HepG2 (cell line): Measurements from ENCODE around the gene EPHA3. TPM values are rescaled to one million over a fixed set of nuclear protein-coding genes. Genes with fewer than 3 reads are reported as not detected.
A peak's percentile ranks its signal among the peaks of the same experiment; 100 is the strongest.

Source experiments
- ATAC-seq: fragments of 200-7000 bp; cut with Tn5 transposase; 3 replicates; pipeline ENCODE4 v1.9.1; 2020; ENCODE audit warnings: mild to moderate bottlenecking, moderate library complexity
- BruUV-seq: library from RNA; stranded (reverse); fragments of 400-500 nt; replicated peaks from 2 replicates; lab custom pipeline; 2021; lab: Mats Ljungman, UMichigan
- CTCF ChIA-PET: fragments of 300-600 bp; formaldehyde crosslinking; extraction: SDS; loops from one replicate; lab custom pipeline; 2021; ENCODE audit warnings: low total read pairs, inconsistent platforms, low intra/inter-chr PET ratio; lab: Yijun Ruan, JAX
- POLR2A ChIA-PET: fragments of 350-600 bp; sonication (Branson Sonifier 250); formaldehyde crosslinking; loops from one replicate; lab custom pipeline; 2020; ENCODE audit warnings: antibody characterized with exemption, inconsistent platforms; lab: Yijun Ruan, JAX
- DNase-seq: peaks from one replicate; pipeline ENCODE4 v3.0.0-alpha.2; 2015; ENCODE audit warnings: low spot score
- FAIRE-seq: peaks from 3 replicates; lab custom pipeline; 2011; peaks lifted over from hg19 to GRCh38; lab: Jason Lieb, UNC
- H2AFZ ChIP-seq: one replicate; pipeline ENCODE4 v1.6.1; 2011; ENCODE audit warnings: low read length, inconsistent platforms
- H3K27ac ChIP-seq: fragments of 300-600 bp; 3 replicates; pipeline ENCODE4 v1.8.0; 2011; ENCODE audit warnings: mixed run types, mild to moderate bottlenecking, mixed read lengths, low read length, inconsistent platforms; ENCODE audit not compliant: insufficient read depth; ENCODE audit errors: extremely low read length
- H3K27me3 ChIP-seq, 2 experiments: fragments of 200-600 bp in 1 of 2; 2 replicates in 1 of 2; 3 replicates in 1 of 2; pipeline versions ENCODE4 v1.6.0 to v1.8.0; 2011; ENCODE audit warnings: low read length in 2 of 2, mild to moderate bottlenecking in 2 of 2, moderate library complexity in 2 of 2, inconsistent platforms in 1 of 2; ENCODE audit not compliant: insufficient read depth in 2 of 2, control insufficient read depth in 1 of 2
- H3K36me3 ChIP-seq, 2 experiments: fragments of 200-600 bp in 1 of 2; replicated peaks in 1 of 2; 2 replicates in 1 of 2; 3 replicates in 1 of 2; pipeline versions ENCODE4 v1.5.1 to v1.8.0; 2011; ENCODE audit warnings: low read length in 2 of 2, inconsistent platforms in 1 of 2; ENCODE audit not compliant: insufficient read depth in 2 of 2, control insufficient read depth in 1 of 2
- H3K4me1 ChIP-seq: 2 replicates; pipeline ENCODE4 v1.5.1; 2012; ENCODE audit warnings: low read length, inconsistent platforms; ENCODE audit not compliant: insufficient read depth
- H3K4me2 ChIP-seq: 2 replicates; pipeline ENCODE4 v1.6.0; 2011; ENCODE audit warnings: low read depth, low read length, inconsistent platforms
- H3K4me3 ChIP-seq, 3 experiments: fragments of 200-600 bp in 1 of 3; sonication (generic), shearing (Covaris generic) in 1 of 3; replicated peaks in 1 of 3; 2 replicates each; pipeline ENCODE4 v1.5.1; 2011 to 2016; ENCODE audit warnings: low read length in 3 of 3, inconsistent platforms in 2 of 3, low read depth in 2 of 3, mild to moderate bottlenecking in 2 of 3, control low read depth in 1 of 3, mixed read lengths in 1 of 3; ENCODE audit not compliant: insufficient read depth in 1 of 3
- H3K79me2 ChIP-seq: one replicate; pipeline ENCODE4 v1.6.1; 2011; ENCODE audit warnings: low read length, inconsistent platforms; ENCODE audit not compliant: insufficient read depth
- H3K9ac ChIP-seq: 2 replicates; pipeline ENCODE4 v1.6.0; 2011; ENCODE audit warnings: mild to moderate bottlenecking, low read depth, low read length, inconsistent platforms; ENCODE audit not compliant: insufficient read depth
- H3K9me3 ChIP-seq: 2 replicates; pipeline ENCODE4 v1.5.1; 2012; ENCODE audit warnings: mild to moderate bottlenecking, low read length
- H4K20me1 ChIP-seq: 2 replicates; pipeline ENCODE4 v1.6.0; 2011; ENCODE audit warnings: inconsistent platforms, mild to moderate bottlenecking, low read length, moderate library complexity; ENCODE audit not compliant: insufficient read depth
- ATF7 ChIP-seq, 2 experiments: fragments of 450-650 bp in 1 of 2; sonication (generic) in 1 of 2; formaldehyde crosslinking in 1 of 2; IDR thresholded peaks; 2 replicates each; pipeline versions ENCODE4 v1.4.0 to v1.6.1; 2016 to 2020; ENCODE audit warnings: antibody characterized with exemption in 1 of 2, mild to moderate bottlenecking in 1 of 2, missing genetic modification reagents in 1 of 2
- DMTF1 ChIP-seq: sonication (generic); formaldehyde crosslinking; IDR thresholded peaks from 2 replicates; pipeline ENCODE4 v1.4.0; 2020; ENCODE audit warnings: mild to moderate bottlenecking, missing genetic modification reagents
- HNRNPUL1 ChIP-seq: fragments of 200-400 bp; formaldehyde crosslinking; IDR thresholded peaks from 2 replicates; pipeline ENCODE4 v1.6.1; 2017; ENCODE audit warnings: low read depth, mild to moderate bottlenecking, low read length, moderate library complexity
- NR2F6 ChIP-seq, 2 experiments: IDR thresholded peaks; 2 replicates each; pipeline ENCODE4 v1.6.1; 2016; ENCODE audit warnings: antibody characterized with exemption in 1 of 2, mild to moderate bottlenecking in 1 of 2
- RFXANK ChIP-seq: IDR thresholded peaks from 2 replicates; pipeline ENCODE4 v1.6.1; 2016
- SRSF1 ChIP-seq: fragments of 200-400 bp; formaldehyde crosslinking; optimal IDR thresholded peaks from 2 replicates; pipeline ENCODE3; 2017; ENCODE audit warnings: mild to moderate bottlenecking, low read depth, low read length, moderate library complexity
- ZBTB4 ChIP-seq: sonication (generic); formaldehyde crosslinking; IDR thresholded peaks from 2 replicates; pipeline ENCODE4 v1.4.0; 2020; ENCODE audit warnings: missing genetic modification reagents, mild to moderate bottlenecking, borderline replicate concordance
- ZNF10 ChIP-seq: sonication (generic); formaldehyde crosslinking; IDR thresholded peaks from 2 replicates; pipeline ENCODE4 v1.4.0; 2020; ENCODE audit warnings: mild to moderate bottlenecking, low read depth, missing genetic modification reagents, borderline replicate concordance
- ZNF577 ChIP-seq: sonication (generic); formaldehyde crosslinking; IDR thresholded peaks from 2 replicates; pipeline ENCODE4 v1.4.0; 2020; ENCODE audit warnings: mild to moderate bottlenecking, low read depth, missing genetic modification reagents, borderline replicate concordance
- ZSCAN30 ChIP-seq: sonication (generic); formaldehyde crosslinking; IDR thresholded peaks from 2 replicates; pipeline ENCODE4 v1.5.0; 2020; ENCODE audit warnings: mild to moderate bottlenecking, missing genetic modification reagents
- WGBS: methylation state at CpG from one replicate; pipeline ENCODE4 v1.1.6; 2017; ENCODE audit warnings: low lambda C conversion rate; 5-methylcytosine and 5-hydroxymethylcytosine counted together
- in situ Hi-C: cut with HindIII; loops from 2 replicates; pipeline ENCODE4 v1.10.0; 2017; ENCODE audit warnings: low pct_unique_long_range_greater_than_20kb; ENCODE audit not compliant: extremely low pct_ligation_motif_present
- intact Hi-C: fragments of 100-400 bp; cut with micrococcal nuclease; formaldehyde crosslinking; loops from one replicate; pipeline ENCODE4 v1.10.0; 2022; ENCODE audit not compliant: unreplicated experiment
- polyA plus RNA-seq, 8 experiments: library from polyadenylated mRNA; depleted of rRNA in 3 of 8; stranded (reverse) in 7 of 8; unstranded in 1 of 8; fragments of >200 nt; fragmentation: Illumina TruSeq in 4 of 8; extraction: Trizol in 4 of 8; gene quantifications; 2 replicates each; pipeline versions ENCODE4 v1.2.1 to v1.2.3, GENCODE V29; 2011 to 2016; ENCODE audit warnings: low read depth in 4 of 8, missing spikeins in 1 of 8, mixed read lengths in 1 of 8; ENCODE audit not compliant: insufficient read depth in 1 of 8
- total RNA-seq, 5 experiments: library from RNA; depleted of rRNA; stranded (reverse); fragments of >200 nt; fragmentation: Illumina TruSeq; extraction: Trizol; gene quantifications; 2 replicates each; pipeline ENCODE4 v1.2.3, GENCODE V29; 2016; ENCODE audit warnings: low read depth in 1 of 5

The EPHA3 gene
- total and polyA plus RNA-seq, 2 of the 13 experiments (the other 11 are each of a cell fraction or from before 2014, with no cell fraction given), result 0.01 TPM; not detected in 1

DNA sequence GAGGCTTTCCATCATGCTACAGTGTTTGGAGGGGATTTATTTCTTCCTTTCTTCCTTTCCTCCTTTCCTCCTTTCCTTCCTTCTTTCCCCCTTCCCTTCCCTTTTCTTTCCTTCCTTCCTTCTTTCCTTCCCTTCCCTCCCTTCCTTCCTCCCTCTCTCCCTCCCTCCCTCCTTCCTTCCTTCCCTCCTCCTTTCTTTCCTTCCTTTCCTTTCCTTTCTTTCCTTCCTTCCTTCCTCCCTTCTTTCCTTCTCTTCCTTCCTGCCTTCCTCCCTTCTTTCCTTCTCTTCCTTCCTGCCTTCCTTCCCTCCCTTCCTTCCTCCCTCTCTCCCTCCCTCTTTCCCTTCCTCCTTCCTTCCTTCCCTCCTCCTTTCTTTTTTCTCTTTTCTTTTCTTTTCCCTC, 127.2 kb downstream of the EPHA3 start (continued):
- no peak for TF ChIP-seq DMTF1 (CRISPR knock-in tag)

DNA sequence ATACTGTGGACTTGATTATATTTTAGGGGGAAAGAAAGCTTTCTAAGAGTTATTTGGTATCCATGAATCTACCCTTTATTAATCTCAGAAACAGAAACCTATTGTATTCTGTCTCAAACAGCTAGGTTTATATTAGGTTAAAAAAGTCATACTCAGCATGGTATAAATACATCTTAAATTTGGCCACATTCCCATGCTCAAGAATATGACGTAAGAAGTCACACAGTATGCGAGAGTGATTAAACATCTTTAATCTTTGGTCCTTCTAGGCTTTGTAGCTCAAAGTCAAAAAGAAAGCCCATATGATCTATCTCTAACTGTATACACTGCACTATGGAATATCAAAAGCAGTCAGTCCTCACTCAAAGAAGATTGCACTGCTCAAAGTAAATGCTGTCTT, 131.4 kb downstream of the EPHA3 start:
- 4% methylated on average over 2 of the region's 2 CpGs for WGBS
- intact Hi-C loops, result no loop called here
- H3K79me2 ChIP-seq, result no peaks in the 10 kb centered on the region

GRCh38 chr3:89239774-89240173, 132.4 kb downstream of the EPHA3 start:
- Histone ChIP-seq H3K27me3 (no peaks in the 10 kb centered on the region), H3K4me2 (no peak overlapping the region), H3K27ac (no peak overlapping the region), H3K79me2 (no peaks in the 10 kb centered on the region), H3K36me3 (no peaks in the 10 kb centered on the region), H3K9ac (no peak overlapping the region), H3K9me3 (no peaks in the 10 kb centered on the region), H3K4me1 (no peaks in the 10 kb centered on the region), H2AFZ (no peak overlapping the region), H3K4me3 (no peak overlapping the region), H4K20me1 (no peaks in the 10 kb centered on the region)
- in situ Hi-C loops, result no loop called here
- BruUV-seq, result no TSS peak
- TF ChIP-seq ZNF577 (CRISPR knock-in tag) (no peak), ZNF10 (CRISPR knock-in tag) (no peak), ZBTB4 (CRISPR knock-in tag) (no peak), ZSCAN30 (no peak), NR2F6 (IDR thresholded peaks at IDR 0.05) (no peak), NR2F6 (CRISPR knock-in tag; IDR thresholded peaks at IDR 0.05) (no peak), HNRNPUL1 (no peak), RFXANK (no peak)
- no peak for ATAC-seq
- DNase-seq, result no peak
- POLR2A ChIA-PET, result no interaction called here
- WGBS, result 5% methylated on average over 1 of the region's 1 CpG
- no peak for FAIRE-seq
- intact Hi-C loops, result no loop called here
- CTCF ChIA-PET, result no interaction called here

More for the DNA sequence above, 131.4 kb downstream of the EPHA3 start:
- H3K36me3 ChIP-seq, result no peaks in the 10 kb centered on the region
- H3K27ac ChIP-seq, result no peak overlapping the region
- CTCF ChIA-PET, result no interaction called here
- H3K4me1 ChIP-seq, result no peaks in the 10 kb centered on the region
- no peak for FAIRE-seq
- TF ChIP-seq ATF7 (IDR thresholded peaks at IDR 0.05), result peak; percentile 10; the same call in 1 of the 2 replicates
- no peak for TF ChIP-seq ATF7 (CRISPR knock-in tag; IDR thresholded peaks at IDR 0.05)
- TF ChIP-seq SRSF1, result no peak
- TF ChIP-seq, all 625 proteins: peak for 1
- POLR2A ChIA-PET, result no interaction called here
- Histone ChIP-seq H4K20me1 (no peaks in the 10 kb centered on the region), H2AFZ (no peak overlapping the region), H3K27me3 (no peaks in the 10 kb centered on the region), H3K4me3 (no peak overlapping the region), H3K9me3 (no peaks in the 10 kb centered on the region), H3K9ac (no peak overlapping the region), H3K4me2 (no peak overlapping the region)
- in situ Hi-C loops, result no loop called here
- DNase-seq (no peak), ATAC-seq (no peak)
- no TSS peak for BruUV-seq
